PC-3 (cell line): ENCODE results near the gene LIME1. TPM values are rescaled to one million over a fixed set of nuclear protein-coding genes. Genes with fewer than 3 reads are reported as not detected.

Experiments used
- ATAC-seq: fragments of 200-7000 bp; cut with Tn5 transposase; 2 replicates; pipeline ENCODE4 v1.9.1; 2020; ENCODE audit warnings: mild to moderate bottlenecking, moderate library complexity
- BruUV-seq: library from RNA; stranded (reverse); fragments of 400-500 nt; replicated peaks from 2 replicates; lab custom pipeline; 2021; lab: Mats Ljungman, UMichigan
- CTCF ChIA-PET: fragments of 300-600 bp; sonication (Branson Sonifier 250); formaldehyde crosslinking; loops from one replicate; lab custom pipeline; 2022; ENCODE audit warnings: antibody characterized with exemption; lab: Charles Lee
- POLR2A ChIA-PET: fragments of 300-600 bp; sonication (Branson Sonifier 250); formaldehyde crosslinking; loops from one replicate; lab custom pipeline; 2022; ENCODE audit warnings: antibody characterized with exemption; ENCODE audit not compliant: unreplicated experiment; lab: Charles Lee
- DNase-seq: peaks from one replicate; pipeline ENCODE4 v3.0.0-alpha.2; 2015
- H2AFZ ChIP-seq: fragments of 300-600 bp; sonication (generic); 2 replicates; pipeline ENCODE4 v1.6.0; 2016; ENCODE audit warnings: antibody characterized with exemption, low read length
- H3F3A ChIP-seq: fragments of 300-600 bp; sonication (generic); one replicate; pipeline ENCODE4 v1.6.0; 2017; ENCODE audit warnings: antibody characterized with exemption, low read length, control low read depth, mild to moderate bottlenecking; ENCODE audit not compliant: unreplicated experiment
- H3K27ac ChIP-seq: fragments of 300-600 bp; sonication (generic); 2 replicates; pipeline ENCODE4 v1.5.1; 2016; ENCODE audit warnings: mild to moderate bottlenecking, low read length
- H3K27me3 ChIP-seq: fragments of 300-600 bp; sonication (generic); 2 replicates; pipeline ENCODE4 v1.6.1; 2016; ENCODE audit warnings: low read length, mixed read lengths
- H3K36me3 ChIP-seq: fragments of 300-600 bp; sonication (generic); 2 replicates; pipeline ENCODE4 v1.6.1; 2016; ENCODE audit warnings: low read depth, mixed run types, low read length, mixed read lengths
- H3K4me1 ChIP-seq: fragments of 300-600 bp; sonication (generic); 2 replicates; pipeline ENCODE4 v1.5.1; 2016; ENCODE audit warnings: low read length; ENCODE audit not compliant: insufficient read depth
- H3K4me2 ChIP-seq: fragments of 300-600 bp; sonication (generic); 2 replicates; pipeline ENCODE4 v1.6.0; 2016; ENCODE audit warnings: low read length
- H3K4me3 ChIP-seq: fragments of 300-600 bp; sonication (generic); 2 replicates; pipeline ENCODE4 v1.5.1; 2016; ENCODE audit warnings: mild to moderate bottlenecking, low read length, mixed read lengths
- H3K79me2 ChIP-seq: fragments of 300-600 bp; sonication (generic); 2 replicates; pipeline ENCODE4 v1.6.1; 2017; ENCODE audit warnings: low read length, mixed read lengths
- H3K9ac ChIP-seq: fragments of 300-600 bp; sonication (generic); 2 replicates; pipeline ENCODE4 v1.6.0; 2016; ENCODE audit warnings: mild to moderate bottlenecking, low read length
- H3K9me2 ChIP-seq: fragments of 300-600 bp; sonication (generic); replicated peaks from 2 replicates; pipeline ENCODE4 v1.6.1; 2016; ENCODE audit warnings: mixed run types, low read length, mixed read lengths
- H3K9me3 ChIP-seq: fragments of 300-600 bp; sonication (generic); 2 replicates; pipeline ENCODE4 v1.6.1; 2016; ENCODE audit warnings: low read length, mixed read lengths
- H4K20me1 ChIP-seq: fragments of 300-600 bp; sonication (generic); 2 replicates; pipeline ENCODE4 v1.6.1; 2016; ENCODE audit warnings: low read length, mixed read lengths
- EZH2 ChIP-seq: fragments of 300-600 bp; sonication (generic); IDR thresholded peaks from one replicate; pipeline ENCODE4 v1.6.1; 2017; ENCODE audit warnings: antibody characterized with exemption, mild to moderate bottlenecking, low read length; ENCODE audit not compliant: unreplicated experiment
- EZH2phosphoT487 ChIP-seq: fragments of 300-600 bp; sonication (generic); IDR thresholded peaks from 2 replicates; pipeline ENCODE4 v1.6.1; 2018; ENCODE audit warnings: mild to moderate bottlenecking, antibody characterized with exemption, low read length, borderline replicate concordance
- intact Hi-C: fragments of 100-400 bp; cut with micrococcal nuclease; formaldehyde crosslinking; loops from 2 replicates; pipeline ENCODE4 v1.9.0; 2023
- total RNA-seq: library from RNA; depleted of rRNA; stranded (reverse); fragments of >200 nt; gene quantifications from 2 replicates; pipeline ENCODE4 v1.2.3, GENCODE V29; 2014
- TF ChIP-seq, protein P1 (sequence below): fragments of 300-600 bp; sonication (generic); conservative IDR thresholded peaks from 2 replicates; pipeline ENCODE4 v1.5.1; 2017; ENCODE audit warnings: antibody characterized with exemption, low read depth, mild to moderate bottlenecking, low read length

Gene LIME1
- total RNA-seq, 1 experiment from 2014 or later = 17.3 TPM

DNA sequence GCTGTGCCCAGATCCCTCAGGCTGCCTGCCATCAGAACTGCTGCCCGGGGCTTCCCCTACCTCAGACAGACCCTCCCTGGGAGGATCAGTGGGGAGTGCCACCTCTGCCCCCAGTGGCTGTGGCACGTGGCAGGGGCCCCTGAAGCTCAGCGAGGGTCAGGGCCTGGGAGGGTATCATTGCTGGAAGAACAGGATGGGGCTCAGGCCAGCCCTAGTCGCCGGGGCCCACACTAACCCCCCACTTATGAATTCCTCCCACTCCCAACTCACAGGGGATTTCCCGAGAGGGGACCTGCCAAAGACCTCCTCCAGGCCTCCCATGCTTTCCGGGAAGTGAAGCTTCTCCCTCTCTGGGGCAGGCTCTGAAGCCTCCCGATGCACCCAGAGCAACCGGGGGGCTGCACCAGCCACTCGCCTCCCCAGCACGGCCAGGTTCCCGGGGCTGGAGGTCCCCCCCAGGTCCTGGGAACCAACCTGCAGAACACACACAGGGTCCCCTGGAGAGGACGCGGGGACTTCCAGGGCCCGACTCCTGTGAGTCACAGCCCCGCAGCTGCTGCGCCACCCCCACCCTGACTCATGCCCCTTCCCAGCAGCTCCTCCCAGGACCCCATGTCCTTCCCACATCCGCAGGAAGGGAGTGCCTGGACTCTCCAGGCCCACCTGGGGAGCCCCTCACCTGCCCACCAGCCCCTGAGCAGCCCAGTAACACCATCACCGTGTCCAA is 37.6 kb upstream of the LIME1 start:
- DNase-seq (peak; percentile 90), ATAC-seq (peak; percentile 47)
- Histone ChIP-seq H4K20me1 (no peaks in the 10 kb centered on the region), H3F3A (no peaks in the 10 kb centered on the region), H3K9me3 (no peaks in the 10 kb centered on the region), H3K27ac (peak overlapping the region; percentile 95), H3K4me2 (peak overlapping the region; percentile 89), H3K9me2 (no peaks in the 10 kb centered on the region), H3K27me3 (no peaks in the 10 kb centered on the region), H3K79me2 (0 out of 2 replicates have a peak, but pooled peaks cover 7% of the 10 kb centered on the region), H3K9ac (peak overlapping the region; percentile 79), H3K4me1 (peaks cover 39% of the 10 kb centered on the region), H3K36me3 (0 out of 2 replicates have a peak, but pooled peaks cover 4% of the 10 kb centered on the region), H3K4me3 (peak overlapping the region; percentile 63; the same call in 1 of the 2 replicates), H2AFZ (peak overlapping the region; percentile 48; the same call in 1 of the 2 replicates)
- ChIA-PET POLR2A (interaction anchor here (0.6 to 1.2 kb wide), 6 partner anchors 10 to 175 kb away, joined by 3 to 7 read pairs (median 3); no protein-coding TSS in a partner anchor), CTCF (interaction anchor here (0.6 kb wide), 1 partner anchor 340 kb away, joined by 3 read pairs; no protein-coding TSS in a partner anchor)
- intact Hi-C loops = no loop called here
- no peak for TF ChIP-seq EZH2phosphoT487
- TF ChIP-seq EZH2 = no peak
- TF ChIP-seq, protein P1, sequence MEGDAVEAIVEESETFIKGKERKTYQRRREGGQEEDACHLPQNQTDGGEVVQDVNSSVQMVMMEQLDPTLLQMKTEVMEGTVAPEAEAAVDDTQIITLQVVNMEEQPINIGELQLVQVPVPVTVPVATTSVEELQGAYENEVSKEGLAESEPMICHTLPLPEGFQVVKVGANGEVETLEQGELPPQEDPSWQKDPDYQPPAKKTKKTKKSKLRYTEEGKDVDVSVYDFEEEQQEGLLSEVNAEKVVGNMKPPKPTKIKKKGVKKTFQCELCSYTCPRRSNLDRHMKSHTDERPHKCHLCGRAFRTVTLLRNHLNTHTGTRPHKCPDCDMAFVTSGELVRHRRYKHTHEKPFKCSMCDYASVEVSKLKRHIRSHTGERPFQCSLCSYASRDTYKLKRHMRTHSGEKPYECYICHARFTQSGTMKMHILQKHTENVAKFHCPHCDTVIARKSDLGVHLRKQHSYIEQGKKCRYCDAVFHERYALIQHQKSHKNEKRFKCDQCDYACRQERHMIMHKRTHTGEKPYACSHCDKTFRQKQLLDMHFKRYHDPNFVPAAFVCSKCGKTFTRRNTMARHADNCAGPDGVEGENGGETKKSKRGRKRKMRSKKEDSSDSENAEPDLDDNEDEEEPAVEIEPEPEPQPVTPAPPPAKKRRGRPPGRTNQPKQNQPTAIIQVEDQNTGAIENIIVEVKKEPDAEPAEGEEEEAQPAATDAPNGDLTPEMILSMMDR = no peak
- no TSS peak for BruUV-seq

DNA sequence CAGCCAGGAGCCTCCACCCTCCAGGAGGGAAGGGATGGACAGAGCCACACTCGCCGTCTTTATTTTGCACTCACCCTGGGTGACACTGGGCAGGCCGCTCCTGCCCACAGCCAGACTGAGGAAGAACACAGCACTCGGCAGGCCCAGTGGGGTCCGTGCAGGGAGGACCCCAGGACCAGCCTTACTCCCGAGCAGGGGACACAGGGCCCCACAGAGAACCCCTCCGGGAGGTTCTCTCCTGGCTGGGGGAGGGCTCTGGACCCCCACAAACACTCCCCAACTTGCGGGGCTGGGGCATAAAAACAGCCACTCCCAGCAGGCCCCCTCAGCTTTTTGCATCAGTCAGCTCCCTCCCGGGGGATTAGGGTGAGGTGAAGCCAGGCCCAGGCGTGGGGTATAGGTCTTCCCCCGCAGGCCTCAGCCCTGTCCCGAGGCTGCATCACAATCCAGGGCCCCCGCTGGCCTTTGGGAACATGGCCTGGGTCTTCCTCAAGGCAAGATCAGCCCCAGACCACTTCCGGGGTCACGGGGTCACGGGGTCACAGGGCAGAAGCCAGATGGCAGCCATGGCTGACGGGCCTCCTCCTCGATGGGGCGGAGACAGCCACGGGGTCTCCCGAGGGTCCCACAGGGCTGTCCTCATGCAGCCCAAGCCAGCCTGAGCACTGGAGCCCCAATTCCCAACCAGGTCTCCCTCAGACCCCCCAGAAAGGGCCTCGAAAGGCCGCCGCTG is 36.8 kb upstream of the LIME1 start:
- Histone ChIP-seq H3K9me3 (no peaks in the 10 kb centered on the region), H3K4me1 (peaks cover 39% of the 10 kb centered on the region), H2AFZ (0 out of 2 replicates have a peak overlapping the region, but pooled peaks have one; percentile 48), H3K4me2 (peak overlapping the region; percentile 89), H3K36me3 (peaks cover 10% of the 10 kb centered on the region; the same call in 1 of the 2 replicates), H3K9me2 (no peaks in the 10 kb centered on the region), H3K9ac (peak overlapping the region; percentile 79), H4K20me1 (no peaks in the 10 kb centered on the region), H3K27me3 (no peaks in the 10 kb centered on the region), H3K27ac (peak overlapping the region; percentile 95), H3K79me2 (0 out of 2 replicates have a peak, but pooled peaks cover 8% of the 10 kb centered on the region), H3K4me3 (no peak overlapping the region), H3F3A (no peaks in the 10 kb centered on the region)
- TF ChIP-seq, protein P1 = no peak
- TF ChIP-seq EZH2phosphoT487 (no peak), EZH2 (no peak)
- ATAC-seq = peak; percentile 12; the same call in 1 of the 2 replicates
- intact Hi-C loops = no loop called here
- BruUV-seq = TSS peak; percentile 14
- no peak for DNase-seq
- CTCF ChIA-PET = no interaction called here
- POLR2A ChIA-PET = interaction anchor here (0.6 to 1.1 kb wide), 2 partner anchors 17 to 176 kb away, joined by 3 read pairs; no protein-coding TSS in a partner anchor
